HepG2 (cell line): Measurements from ENCODE around the gene GMPPB. TPM values are rescaled to one million over a fixed set of nuclear protein-coding genes. Genes with fewer than 3 reads are reported as not detected.

Source experiments
- ATAC-seq: fragments of 200-7000 bp; cut with Tn5 transposase; 3 replicates; pipeline ENCODE4 v1.9.1; 2020; ENCODE audit warnings: mild to moderate bottlenecking, moderate library complexity
- BruUV-seq: library from RNA; stranded (reverse); fragments of 400-500 nt; replicated peaks from 2 replicates; lab custom pipeline; 2021; lab: Mats Ljungman, UMichigan
- CTCF ChIA-PET: fragments of 300-600 bp; formaldehyde crosslinking; extraction: SDS; loops from one replicate; lab custom pipeline; 2021; ENCODE audit warnings: low total read pairs, inconsistent platforms, low intra/inter-chr PET ratio; lab: Yijun Ruan, JAX
- POLR2A ChIA-PET: fragments of 350-600 bp; sonication (Branson Sonifier 250); formaldehyde crosslinking; loops from one replicate; lab custom pipeline; 2020; ENCODE audit warnings: antibody characterized with exemption, inconsistent platforms; lab: Yijun Ruan, JAX
- DNase-seq: peaks from one replicate; pipeline ENCODE4 v3.0.0-alpha.2; 2015; ENCODE audit warnings: low spot score
- FAIRE-seq: peaks from 3 replicates; lab custom pipeline; 2011; peaks lifted over from hg19 to GRCh38; lab: Jason Lieb, UNC
- H2AFZ ChIP-seq: one replicate; pipeline ENCODE4 v1.6.1; 2011; ENCODE audit warnings: low read length, inconsistent platforms
- H3K27ac ChIP-seq: fragments of 300-600 bp; 3 replicates; pipeline ENCODE4 v1.8.0; 2011; ENCODE audit warnings: mixed run types, mild to moderate bottlenecking, mixed read lengths, low read length, inconsistent platforms; ENCODE audit not compliant: insufficient read depth; ENCODE audit errors: extremely low read length
- H3K27me3 ChIP-seq, 2 experiments: fragments of 200-600 bp in 1 of 2; 2 replicates in 1 of 2; 3 replicates in 1 of 2; pipeline versions ENCODE4 v1.6.0 to v1.8.0; 2011; ENCODE audit warnings: low read length in 2 of 2, mild to moderate bottlenecking in 2 of 2, moderate library complexity in 2 of 2, inconsistent platforms in 1 of 2; ENCODE audit not compliant: insufficient read depth in 2 of 2, control insufficient read depth in 1 of 2
- H3K36me3 ChIP-seq, 2 experiments: fragments of 200-600 bp in 1 of 2; replicated peaks in 1 of 2; 2 replicates in 1 of 2; 3 replicates in 1 of 2; pipeline versions ENCODE4 v1.5.1 to v1.8.0; 2011; ENCODE audit warnings: low read length in 2 of 2, inconsistent platforms in 1 of 2; ENCODE audit not compliant: insufficient read depth in 2 of 2, control insufficient read depth in 1 of 2
- H3K4me1 ChIP-seq: 2 replicates; pipeline ENCODE4 v1.5.1; 2012; ENCODE audit warnings: low read length, inconsistent platforms; ENCODE audit not compliant: insufficient read depth
- H3K4me2 ChIP-seq: 2 replicates; pipeline ENCODE4 v1.6.0; 2011; ENCODE audit warnings: low read depth, low read length, inconsistent platforms
- H3K4me3 ChIP-seq, 3 experiments: fragments of 200-600 bp in 1 of 3; sonication (generic), shearing (Covaris generic) in 1 of 3; replicated peaks in 1 of 3; 2 replicates each; pipeline ENCODE4 v1.5.1; 2011 to 2016; ENCODE audit warnings: low read length in 3 of 3, inconsistent platforms in 2 of 3, low read depth in 2 of 3, mild to moderate bottlenecking in 2 of 3, control low read depth in 1 of 3, mixed read lengths in 1 of 3; ENCODE audit not compliant: insufficient read depth in 1 of 3
- H3K79me2 ChIP-seq: one replicate; pipeline ENCODE4 v1.6.1; 2011; ENCODE audit warnings: low read length, inconsistent platforms; ENCODE audit not compliant: insufficient read depth
- H3K9ac ChIP-seq: 2 replicates; pipeline ENCODE4 v1.6.0; 2011; ENCODE audit warnings: mild to moderate bottlenecking, low read depth, low read length, inconsistent platforms; ENCODE audit not compliant: insufficient read depth
- H3K9me3 ChIP-seq: 2 replicates; pipeline ENCODE4 v1.5.1; 2012; ENCODE audit warnings: mild to moderate bottlenecking, low read length
- H4K20me1 ChIP-seq: 2 replicates; pipeline ENCODE4 v1.6.0; 2011; ENCODE audit warnings: inconsistent platforms, mild to moderate bottlenecking, low read length, moderate library complexity; ENCODE audit not compliant: insufficient read depth
- CEBPB ChIP-seq: IDR thresholded peaks from 2 replicates; pipeline ENCODE4 v1.6.1; 2011; ENCODE audit warnings: low read depth, low read length, improper control_type of control experiment, borderline replicate concordance
- FOXP4 ChIP-seq: sonication (generic); formaldehyde crosslinking; IDR thresholded peaks from 2 replicates; pipeline ENCODE4 v1.4.0; 2020; ENCODE audit warnings: missing genetic modification reagents
- MAFG ChIP-seq: sonication (generic); formaldehyde crosslinking; IDR thresholded peaks from 2 replicates; pipeline ENCODE4 v1.5.1; 2020; ENCODE audit warnings: mild to moderate bottlenecking, missing genetic modification reagents
- TERF1 ChIP-seq: sonication (generic); formaldehyde crosslinking; IDR thresholded peaks from 2 replicates; pipeline ENCODE4 v1.8.0; 2022; ENCODE audit warnings: mild to moderate bottlenecking, missing genetic modification reagents, moderate library complexity
- TFE3 ChIP-seq: IDR thresholded peaks from 2 replicates; pipeline ENCODE4 v1.6.1; 2016
- THYN1 ChIP-seq: sonication (generic); formaldehyde crosslinking; IDR thresholded peaks from 2 replicates; pipeline ENCODE4 v1.8.1; 2023; ENCODE audit warnings: low read depth, mild to moderate bottlenecking, moderate library complexity, missing genetic modification reagents, borderline replicate concordance
- WIZ ChIP-seq: sonication (generic); formaldehyde crosslinking; IDR thresholded peaks from 2 replicates; pipeline ENCODE4 v1.5.1; 2020; ENCODE audit warnings: mild to moderate bottlenecking, missing genetic modification reagents
- WGBS: methylation state at CpG from one replicate; pipeline ENCODE4 v1.1.6; 2017; ENCODE audit warnings: low lambda C conversion rate; 5-methylcytosine and 5-hydroxymethylcytosine counted together
- in situ Hi-C: cut with HindIII; loops from 2 replicates; pipeline ENCODE4 v1.10.0; 2017; ENCODE audit warnings: low pct_unique_long_range_greater_than_20kb; ENCODE audit not compliant: extremely low pct_ligation_motif_present
- intact Hi-C: fragments of 100-400 bp; cut with micrococcal nuclease; formaldehyde crosslinking; loops from one replicate; pipeline ENCODE4 v1.10.0; 2022; ENCODE audit not compliant: unreplicated experiment
- polyA plus RNA-seq, 8 experiments: library from polyadenylated mRNA; depleted of rRNA in 3 of 8; stranded (reverse) in 7 of 8; unstranded in 1 of 8; fragments of >200 nt; fragmentation: Illumina TruSeq in 4 of 8; extraction: Trizol in 4 of 8; gene quantifications; 2 replicates each; pipeline versions ENCODE4 v1.2.1 to v1.2.3, GENCODE V29; 2011 to 2016; ENCODE audit warnings: low read depth in 4 of 8, missing spikeins in 1 of 8, mixed read lengths in 1 of 8; ENCODE audit not compliant: insufficient read depth in 1 of 8
- total RNA-seq, 5 experiments: library from RNA; depleted of rRNA; stranded (reverse); fragments of >200 nt; fragmentation: Illumina TruSeq; extraction: Trizol; gene quantifications; 2 replicates each; pipeline ENCODE4 v1.2.3, GENCODE V29; 2016; ENCODE audit warnings: low read depth in 1 of 5

GMPPB gene
- total and polyA plus RNA-seq, 2 of the 13 experiments (the other 11 are each of a cell fraction or from before 2014, with no cell fraction given): 6.5 to 23.1 TPM

GRCh38 chr3:49756036-49756435 is 32.3 kb upstream of the GMPPB start:
- BruUV-seq: no TSS peak
- intact Hi-C loops: no loop called here
- Histone ChIP-seq H3K4me3 (no peak overlapping the region), H3K27ac (no peak overlapping the region), H3K4me2 (no peak overlapping the region), H2AFZ (no peak overlapping the region), H3K36me3 (peaks cover 2 to 8% of the 10 kb centered on the region in 2 experiments; a peak in 2 of 5 replicates), H3K4me1 (peaks cover 20% of the 10 kb centered on the region), H3K79me2 (peaks cover 69% of the 10 kb centered on the region), H4K20me1 (peaks cover 4% of the 10 kb centered on the region; the same call in 1 of the 2 replicates), H3K27me3 (no peaks in the 10 kb centered on the region), H3K9me3 (no peaks in the 10 kb centered on the region), H3K9ac (no peak overlapping the region)
- DNase-seq: no peak
- no peak for ATAC-seq
- CTCF ChIA-PET: no interaction called here
- POLR2A ChIA-PET: interaction anchor here (1.3 kb wide), 1 partner anchor 47 kb away, joined by 4 read pairs; the partner anchor contains the start of gene INKA1
- FAIRE-seq: no peak
- 94% methylated on average over 1 of the region's 1 CpG for WGBS
- in situ Hi-C loops: no loop called here
- TF ChIP-seq TFE3: no peak
- no peak for TF ChIP-seq TERF1 (CRISPR knock-in tag)
- no peak for TF ChIP-seq FOXP4 (CRISPR knock-in tag)
- no peak for TF ChIP-seq WIZ (CRISPR knock-in tag)
- TF ChIP-seq MAFG (CRISPR knock-in tag): no peak
- TF ChIP-seq CEBPB: no peak
- no peak for TF ChIP-seq THYN1
